ES-I3 (cell line): ENCODE results near the gene ATP2C2.

Source experiments
- H3K36me3 ChIP-seq: 2 replicates; pipeline ENCODE4 v1.6.1; 2013; ENCODE audit warnings: mild to moderate bottlenecking, low read length, control low read depth, moderate library complexity; ENCODE audit not compliant: insufficient read depth
- H3K4me1 ChIP-seq: 2 replicates; pipeline ENCODE4 v1.6.1; 2013; ENCODE audit warnings: mild to moderate bottlenecking, control low read depth, low read length; ENCODE audit not compliant: insufficient read depth
- H3K9ac ChIP-seq: 2 replicates; pipeline ENCODE4 v1.6.1; 2013; ENCODE audit warnings: low read depth, mild to moderate bottlenecking, low read length, moderate library complexity
- H3K9me3 ChIP-seq: 2 replicates; pipeline ENCODE4 v1.6.1; 2013; ENCODE audit warnings: mild to moderate bottlenecking, low read length, moderate library complexity; ENCODE audit not compliant: control insufficient read depth, insufficient read depth

Gene ATP2C2

GRCh38 chr16:84404936-84405639 is 36.8 kb downstream of the ATP2C2 start:
- Histone ChIP-seq H3K9ac (no peak overlapping the region), H3K36me3 (no peaks in the 10 kb centered on the region), H3K4me1 (no peaks in the 10 kb centered on the region), H3K9me3 (no peaks in the 10 kb centered on the region)

- Histone ChIP-seq H3K4me1 (no peaks in the 10 kb centered on the region), H3K36me3 (no peaks in the 10 kb centered on the region), H3K9ac (no peak overlapping the region), H3K9me3 (no peaks in the 10 kb centered on the region)
Observed at GRCh38 chr16:84406006-84406963, 37.9 kb downstream of the ATP2C2 start.

- H3K9ac ChIP-seq, result no peak overlapping the region
- H3K36me3 ChIP-seq, result no peaks in the 10 kb centered on the region
- no peaks in the 10 kb centered on the region for H3K9me3 ChIP-seq
- no peaks in the 10 kb centered on the region for H3K4me1 ChIP-seq
Observed at GRCh38 chr16:84407588-84408313, 39.4 kb downstream of the ATP2C2 start.

- Histone ChIP-seq H3K9me3 (no peaks in the 10 kb centered on the region), H3K36me3 (no peaks in the 10 kb centered on the region), H3K9ac (no peak overlapping the region), H3K4me1 (no peaks in the 10 kb centered on the region)
Observed at GRCh38 chr16:84408314-84408690, 40.0 kb downstream of the ATP2C2 start.

GRCh38 chr16:84408856-84409255 is 40.5 kb downstream of the ATP2C2 start:
- H3K9me3 ChIP-seq, result no peaks in the 10 kb centered on the region
- H3K36me3 ChIP-seq, result no peaks in the 10 kb centered on the region
- H3K9ac ChIP-seq, result no peak overlapping the region
- H3K4me1 ChIP-seq, result no peaks in the 10 kb centered on the region

GRCh38 chr16:84410361-84411138 is 42.2 kb downstream of the ATP2C2 start:
- H3K4me1 ChIP-seq, result no peaks in the 10 kb centered on the region
- no peaks in the 10 kb centered on the region for H3K9me3 ChIP-seq
- no peak overlapping the region for H3K9ac ChIP-seq
- H3K36me3 ChIP-seq, result no peaks in the 10 kb centered on the region

- Histone ChIP-seq H3K9me3 (no peaks in the 10 kb centered on the region), H3K36me3 (no peaks in the 10 kb centered on the region), H3K9ac (no peak overlapping the region), H3K4me1 (no peaks in the 10 kb centered on the region)
Observed at GRCh38 chr16:84411768-84412167, 43.4 kb downstream of the ATP2C2 start.

GRCh38 chr16:84412262-84412661 is 43.9 kb downstream of the ATP2C2 start:
- H3K9ac ChIP-seq, result no peak overlapping the region
- no peaks in the 10 kb centered on the region for H3K36me3 ChIP-seq
- H3K4me1 ChIP-seq, result no peaks in the 10 kb centered on the region
- H3K9me3 ChIP-seq, result no peaks in the 10 kb centered on the region

GRCh38 chr16:84413244-84414004 is 45.1 kb downstream of the ATP2C2 start:
- no peaks in the 10 kb centered on the region for H3K4me1 ChIP-seq
- H3K9ac ChIP-seq, result no peak overlapping the region
- H3K9me3 ChIP-seq, result no peaks in the 10 kb centered on the region
- H3K36me3 ChIP-seq, result no peaks in the 10 kb centered on the region

GRCh38 chr16:84414789-84415326 is 46.5 kb downstream of the ATP2C2 start:
- Histone ChIP-seq H3K9me3 (no peaks in the 10 kb centered on the region), H3K36me3 (no peaks in the 10 kb centered on the region)

GRCh38 chr16:84416407-84417321 is 48.3 kb downstream of the ATP2C2 start:
- Histone ChIP-seq H3K4me1 (no peaks in the 10 kb centered on the region), H3K9me3 (no peaks in the 10 kb centered on the region), H3K36me3 (no peaks in the 10 kb centered on the region), H3K9ac (no peak overlapping the region)

More at GRCh38 chr16:84414789-84415326, 46.5 kb downstream of the ATP2C2 start:
- Histone ChIP-seq H3K9ac (no peak overlapping the region), H3K4me1 (no peaks in the 10 kb centered on the region)

GRCh38 chr16:84418056-84418849 is 49.9 kb downstream of the ATP2C2 start:
- no peak overlapping the region for H3K9ac ChIP-seq
- H3K4me1 ChIP-seq, result no peaks in the 10 kb centered on the region
- H3K36me3 ChIP-seq, result no peaks in the 10 kb centered on the region
- H3K9me3 ChIP-seq, result no peaks in the 10 kb centered on the region
